HCT116 (cell line): ENCODE data around the gene OR2T29. TPM values are rescaled to one million over a fixed set of nuclear protein-coding genes. Genes with fewer than 3 reads are reported as not detected.

ENCODE experiments used
- ATAC-seq: fragments of 200-7000 bp; cut with Tn5 transposase; 2 replicates; pipeline ENCODE4 v1.9.1; 2020; ENCODE audit warnings: mild to moderate bottlenecking, moderate library complexity
- BruUV-seq: library from RNA; stranded (reverse); fragments of 400-500 nt; replicated peaks from 2 replicates; lab custom pipeline; 2021; lab: Mats Ljungman, UMichigan
- CTCF ChIA-PET: fragments of 300-600 bp; sonication (Branson Sonifier 250); formaldehyde crosslinking; loops from one replicate; lab custom pipeline; 2021; ENCODE audit warnings: antibody characterized with exemption; lab: Charles Lee
- POLR2A ChIA-PET: fragments of 300-600, 350-600 bp; sonication (Branson Sonifier 250); formaldehyde crosslinking; loops from one replicate; lab custom pipeline; 2021; ENCODE audit warnings: antibody characterized with exemption; lab: Charles Lee
- RAD21 ChIA-PET, 2 experiments: fragments of 300-600 bp; sonication (Branson Sonifier 250); formaldehyde crosslinking; loops; one replicate each; lab custom pipeline; 2023; ENCODE audit warnings: low total read pairs in 2 of 2; ENCODE audit not compliant: uncharacterized antibody in 2 of 2, unreplicated experiment in 2 of 2, low non-redundant PET in 1 of 2; lab: Charles Lee
- DNase-seq: peaks from one replicate; pipeline ENCODE4 v3.0.0-alpha.2; 2010; ENCODE audit warnings: low read depth, low spot score
- H2AFZ ChIP-seq: fragments of 200-600 bp; shearing (Covaris generic), sonication (generic); 2 replicates; pipeline ENCODE4 v1.6.1; 2017; ENCODE audit warnings: low read depth, mixed run types, mixed read lengths, antibody characterized with exemption, low read length; ENCODE audit not compliant: poor library complexity, severe bottlenecking
- H3K27ac ChIP-seq: 2 replicates; pipeline ENCODE4 v1.5.1; 2012; ENCODE audit warnings: low read depth, low read length
- H3K27me3 ChIP-seq: fragments of 200-600 bp; sonication (generic); 2 replicates; pipeline ENCODE4 v1.6.1; 2016; ENCODE audit warnings: mixed run types, low read length, mixed read lengths; ENCODE audit not compliant: insufficient read depth
- H3K36me3 ChIP-seq, 2 experiments: fragments of 200-500 bp in 1 of 2; fragments of 200-600 bp in 1 of 2; sonication (Bioruptor generic) in 1 of 2; sonication (generic) in 1 of 2; 2 replicates each; pipeline versions ENCODE4 v1.5.1 to v1.6.1; 2014 to 2016; ENCODE audit warnings: low read length in 2 of 2, inconsistent platforms in 1 of 2, mixed read lengths in 1 of 2, mixed run types in 1 of 2; ENCODE audit not compliant: insufficient read depth in 2 of 2, control insufficient read depth in 1 of 2
- H3K4me1 ChIP-seq, 2 experiments: fragments of 200-600 bp in 1 of 2; sonication (generic) in 1 of 2; 2 replicates each; pipeline versions ENCODE4 v1.5.1 to v1.6.1; 2012 to 2017; ENCODE audit warnings: low read length in 2 of 2, inconsistent platforms in 1 of 2, mild to moderate bottlenecking in 1 of 2, mixed read lengths in 1 of 2, mixed run types in 1 of 2, moderate library complexity in 1 of 2; ENCODE audit not compliant: insufficient read depth in 2 of 2, control insufficient read depth in 1 of 2
- H3K4me2 ChIP-seq: fragments of 200-600 bp; sonication (generic); 2 replicates; pipeline ENCODE4 v1.6.1; 2017; ENCODE audit warnings: mixed run types, low read length, mixed read lengths
- H3K4me3 ChIP-seq, 2 experiments: fragments of 200-600 bp in 1 of 2; sonication (generic) in 1 of 2; replicated peaks in 1 of 2; 2 replicates each; pipeline ENCODE4 v1.5.1; 2011 to 2016; ENCODE audit warnings: low read length in 2 of 2, control low read depth in 1 of 2, low read depth in 1 of 2, mild to moderate bottlenecking in 1 of 2, mixed read lengths in 1 of 2, mixed run types in 1 of 2
- H3K79me2 ChIP-seq: fragments of 200-600 bp; sonication (generic); 2 replicates; pipeline ENCODE4 v1.6.1; 2017; ENCODE audit warnings: mild to moderate bottlenecking, mixed run types, low read length, moderate library complexity, mixed read lengths; ENCODE audit not compliant: insufficient read depth
- H3K9ac ChIP-seq: fragments of 200-600 bp; sonication (generic); 2 replicates; pipeline ENCODE4 v1.6.1; 2016; ENCODE audit warnings: low read length, mixed read lengths
- H3K9me2 ChIP-seq: fragments of 200-600 bp; sonication (generic), shearing (Covaris generic); 2 replicates; pipeline ENCODE4 v1.6.1; 2017; ENCODE audit warnings: mixed run types, mild to moderate bottlenecking, moderate library complexity; ENCODE audit not compliant: insufficient read depth
- H3K9me3 ChIP-seq, 2 experiments: fragments of 200-500 bp in 1 of 2; fragments of 200-600 bp in 1 of 2; sonication (Bioruptor generic) in 1 of 2; sonication (generic) in 1 of 2; 2 replicates each; pipeline ENCODE4 v1.6.1; 2014 to 2017; ENCODE audit warnings: low read length in 2 of 2, mixed read lengths in 2 of 2, inconsistent platforms in 1 of 2, low read depth in 1 of 2, mild to moderate bottlenecking in 1 of 2, mixed run types in 1 of 2, moderate library complexity in 1 of 2; ENCODE audit not compliant: control insufficient read depth in 1 of 2, insufficient read depth in 1 of 2
- H4K20me1 ChIP-seq: fragments of 200-600 bp; sonication (generic), shearing (Covaris generic); 2 replicates; pipeline ENCODE4 v1.6.1; 2017; ENCODE audit warnings: mixed run types, mild to moderate bottlenecking, moderate library complexity; ENCODE audit not compliant: insufficient read depth
- CBX3 ChIP-seq: IDR thresholded peaks from 2 replicates; pipeline ENCODE4 v1.6.1; 2012; ENCODE audit warnings: low read depth
- CEBPB ChIP-seq: IDR thresholded peaks from 2 replicates; pipeline ENCODE4 v1.6.1; 2012; ENCODE audit warnings: low read depth
- CTCF ChIP-seq, 3 experiments: fragments of 200-600 bp in 1 of 3; sonication (generic) in 1 of 3; IDR thresholded peaks in 2 of 3; conservative IDR thresholded peaks in 1 of 3; 2 replicates each; pipeline ENCODE4 v1.5.1; 2012 to 2017; ENCODE audit warnings: low read depth in 2 of 3, low read length in 2 of 3, antibody characterized with exemption in 1 of 3, borderline replicate concordance in 1 of 3, control low read depth in 1 of 3, mild to moderate bottlenecking in 1 of 3, mixed read lengths in 1 of 3, mixed run types in 1 of 3, moderate library complexity in 1 of 3; ENCODE audit not compliant: insufficient read depth in 1 of 3
- EGR1 ChIP-seq: IDR thresholded peaks from 2 replicates; pipeline ENCODE4 v1.6.1; 2012; ENCODE audit warnings: low read depth
- EZH2 ChIP-seq: fragments of 200-600 bp; sonication (generic); IDR thresholded peaks from 2 replicates; pipeline ENCODE4 v1.6.1; 2017; ENCODE audit warnings: antibody characterized with exemption, mixed run types
- EZH2phosphoT487 ChIP-seq: fragments of 200-600 bp; IDR thresholded peaks from 2 replicates; pipeline ENCODE4 v1.6.1; 2018; ENCODE audit warnings: antibody characterized with exemption, borderline replicate concordance
- FOSL1 ChIP-seq: IDR thresholded peaks from 2 replicates; pipeline ENCODE4 v1.6.1; 2012; ENCODE audit warnings: low read depth
- JUND ChIP-seq: IDR thresholded peaks from 2 replicates; pipeline ENCODE4 v1.6.1; 2012
- POLR2A ChIP-seq: IDR thresholded peaks from 2 replicates; pipeline ENCODE4 v1.7.0; 2011; ENCODE audit warnings: borderline replicate concordance; ENCODE audit not compliant: insufficient read depth, insufficient read length; ENCODE audit errors: extremely low read depth
- POLR2AphosphoS5 ChIP-seq: IDR thresholded peaks from 2 replicates; pipeline ENCODE4 v1.6.1; 2011; ENCODE audit warnings: mild to moderate bottlenecking, low read depth, low read length, moderate library complexity
- RAD21 ChIP-seq: IDR thresholded peaks from 2 replicates; pipeline ENCODE4 v1.6.1; 2012; ENCODE audit warnings: low read depth, mild to moderate bottlenecking
- SIN3A ChIP-seq: IDR thresholded peaks from 2 replicates; pipeline ENCODE4 v1.6.1; 2012; ENCODE audit warnings: low read depth
- SP1 ChIP-seq: IDR thresholded peaks from 2 replicates; pipeline ENCODE4 v1.6.1; 2012; ENCODE audit warnings: low read depth
- SRF ChIP-seq: IDR thresholded peaks from 2 replicates; pipeline ENCODE4 v1.6.1; 2012; ENCODE audit warnings: low read depth
- TCF7L2 ChIP-seq: IDR thresholded peaks from 2 replicates; pipeline ENCODE4 v1.7.0; 2011; ENCODE audit warnings: borderline replicate concordance, inconsistent platforms; ENCODE audit not compliant: insufficient read depth, insufficient read length; ENCODE audit errors: extremely low read depth
- ZBTB33 ChIP-seq: IDR thresholded peaks from 2 replicates; pipeline ENCODE4 v1.6.1; 2011; ENCODE audit warnings: mild to moderate bottlenecking, low read length, moderate library complexity; ENCODE audit not compliant: insufficient replicate concordance; ENCODE audit errors: extremely low read depth
- ZFX ChIP-seq: fragments of 450-650 bp; IDR thresholded peaks from 2 replicates; pipeline ENCODE4 v1.6.1; 2017
- ZNF274 ChIP-seq: fragments of 200-500 bp; sonication (Bioruptor generic); IDR thresholded peaks from 2 replicates; pipeline ENCODE4 v1.6.1; 2014; ENCODE audit warnings: mild to moderate bottlenecking, low read depth, low read length, inconsistent platforms
- intact Hi-C: fragments of 100-400 bp; cut with micrococcal nuclease; formaldehyde crosslinking; loops from 2 replicates; pipeline ENCODE4 v1.10.0; 2022
- total RNA-seq: library from RNA; stranded (reverse); gene quantifications from one replicate; pipeline ENCODE4 v1.2.1, GENCODE V29; 2021; ENCODE audit not compliant: unreplicated experiment
- TF ChIP-seq, protein P1 (sequence below): IDR thresholded peaks from 2 replicates; pipeline ENCODE4 v1.6.1; 2012; ENCODE audit warnings: low read depth
- TF ChIP-seq, protein P2 (sequence below): IDR thresholded peaks from 2 replicates; pipeline ENCODE4 v1.6.1; 2012

Gene OR2T29
- total RNA-seq, 1 experiment from 2014 or later, result not detected

- intact Hi-C loops, result no loop called here
- no peaks in the 10 kb centered on the region for H3K4me1 ChIP-seq
- POLR2A ChIA-PET, result no interaction called here
- no peaks in the 10 kb centered on the region for H3K36me3 ChIP-seq
- H4K20me1 ChIP-seq, result no peaks in the 10 kb centered on the region
- ATAC-seq, result no peak
- H3K9ac ChIP-seq, result no peak overlapping the region
- CTCF ChIA-PET, result no interaction called here
- H3K27ac ChIP-seq, result no peak overlapping the region
- no TSS peak for BruUV-seq
- no peak overlapping the region for H3K4me3 ChIP-seq
- no peak overlapping the region for H2AFZ ChIP-seq
- no peak overlapping the region for H3K4me2 ChIP-seq
- no peak for DNase-seq
- no peaks in the 10 kb centered on the region for H3K27me3 ChIP-seq
- RAD21 ChIA-PET, result no interaction called here
- H3K9me3 ChIP-seq, result no peaks in the 10 kb centered on the region
- H3K9me2 ChIP-seq, result no peaks in the 10 kb centered on the region
- TF ChIP-seq POLR2A (no peak), ZFX (no peak), FOSL1 (no peak), RAD21 (no peak), CEBPB (no peak), EZH2 (no peak), POLR2AphosphoS5 (no peak), JUND (no peak), ZNF274 (no peak), SRF (no peak), TCF7L2 (no peak), ZBTB33 (no peak), SIN3A (no peak), EZH2phosphoT487 (no peak), CBX3 (no peak), CTCF (IDR thresholded peaks at IDR 0.05 in 2 of 3, conservative IDR thresholded peaks at IDR 0.05 in 1 of 3; ENCODE audit: borderline replicate concordance in 1 of 3, insufficient read depth in 1 of 3, low read depth in 2 of 3, low read length in 2 of 3) (no peak), EGR1 (no peak), SP1 (no peak)
- TF ChIP-seq, protein P1, sequence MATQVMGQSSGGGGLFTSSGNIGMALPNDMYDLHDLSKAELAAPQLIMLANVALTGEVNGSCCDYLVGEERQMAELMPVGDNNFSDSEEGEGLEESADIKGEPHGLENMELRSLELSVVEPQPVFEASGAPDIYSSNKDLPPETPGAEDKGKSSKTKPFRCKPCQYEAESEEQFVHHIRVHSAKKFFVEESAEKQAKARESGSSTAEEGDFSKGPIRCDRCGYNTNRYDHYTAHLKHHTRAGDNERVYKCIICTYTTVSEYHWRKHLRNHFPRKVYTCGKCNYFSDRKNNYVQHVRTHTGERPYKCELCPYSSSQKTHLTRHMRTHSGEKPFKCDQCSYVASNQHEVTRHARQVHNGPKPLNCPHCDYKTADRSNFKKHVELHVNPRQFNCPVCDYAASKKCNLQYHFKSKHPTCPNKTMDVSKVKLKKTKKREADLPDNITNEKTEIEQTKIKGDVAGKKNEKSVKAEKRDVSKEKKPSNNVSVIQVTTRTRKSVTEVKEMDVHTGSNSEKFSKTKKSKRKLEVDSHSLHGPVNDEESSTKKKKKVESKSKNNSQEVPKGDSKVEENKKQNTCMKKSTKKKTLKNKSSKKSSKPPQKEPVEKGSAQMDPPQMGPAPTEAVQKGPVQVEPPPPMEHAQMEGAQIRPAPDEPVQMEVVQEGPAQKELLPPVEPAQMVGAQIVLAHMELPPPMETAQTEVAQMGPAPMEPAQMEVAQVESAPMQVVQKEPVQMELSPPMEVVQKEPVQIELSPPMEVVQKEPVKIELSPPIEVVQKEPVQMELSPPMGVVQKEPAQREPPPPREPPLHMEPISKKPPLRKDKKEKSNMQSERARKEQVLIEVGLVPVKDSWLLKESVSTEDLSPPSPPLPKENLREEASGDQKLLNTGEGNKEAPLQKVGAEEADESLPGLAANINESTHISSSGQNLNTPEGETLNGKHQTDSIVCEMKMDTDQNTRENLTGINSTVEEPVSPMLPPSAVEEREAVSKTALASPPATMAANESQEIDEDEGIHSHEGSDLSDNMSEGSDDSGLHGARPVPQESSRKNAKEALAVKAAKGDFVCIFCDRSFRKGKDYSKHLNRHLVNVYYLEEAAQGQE, result no peak
- TF ChIP-seq, protein P2, sequence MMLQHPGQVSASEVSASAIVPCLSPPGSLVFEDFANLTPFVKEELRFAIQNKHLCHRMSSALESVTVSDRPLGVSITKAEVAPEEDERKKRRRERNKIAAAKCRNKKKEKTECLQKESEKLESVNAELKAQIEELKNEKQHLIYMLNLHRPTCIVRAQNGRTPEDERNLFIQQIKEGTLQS, result no peak
- no peaks in the 10 kb centered on the region for H3K79me2 ChIP-seq
Observed at GRCh38 chr1:248592655-248593054, 30.1 kb upstream of the OR2T29 start.
